ENCODE results near the gene ALOX12.
A peak's percentile ranks its signal among the peaks of the same experiment; 100 is the strongest.

ALOX12 gene

DNA sequence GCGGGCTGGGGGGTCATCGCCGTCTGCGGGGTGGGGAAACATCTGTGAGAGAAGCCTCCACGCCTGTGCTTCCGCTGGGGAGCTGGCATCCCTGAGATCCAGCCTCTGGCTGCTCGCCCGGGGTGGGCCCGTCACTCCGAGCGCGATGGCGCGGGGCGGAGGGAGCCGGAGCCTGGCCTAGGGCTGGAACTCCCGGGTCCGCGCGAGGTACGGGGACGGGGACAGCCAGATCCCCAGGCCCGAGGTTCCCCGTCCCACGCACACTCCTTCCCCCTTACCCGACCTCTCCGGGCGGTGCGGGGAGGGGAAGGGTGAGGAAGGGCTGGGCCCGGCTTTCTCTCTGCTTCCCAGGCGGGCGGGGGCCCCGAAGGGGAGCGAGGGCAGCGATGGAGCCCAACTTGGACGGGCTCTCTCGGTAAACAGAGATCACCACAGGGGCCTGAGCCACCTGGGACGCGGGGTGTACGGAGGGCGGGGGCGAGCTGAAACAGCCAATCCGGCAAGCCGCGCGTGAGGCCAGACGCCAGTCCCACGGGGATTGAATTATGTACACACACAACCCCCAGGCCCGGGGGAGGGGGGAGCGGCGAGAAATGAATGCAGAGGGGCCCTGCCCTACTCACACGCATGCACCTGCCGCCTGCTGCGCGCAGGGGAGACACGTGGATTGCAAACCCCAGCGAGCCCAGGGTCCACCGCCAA lies 47.8 kb downstream of the ALOX12 start, which contains the start of gene SLC16A11:
Gene SLC16A11, minus strand, starts transcription at position 596 of the 702 bp plus-strand sequence. Its CDS starts 579 bp downstream, at position 17.
- Histone ChIP-seq H3K14ac (ENCODE audit: low read length) (peak within 1 kb of the TSS; percentile 71), H3K4me3 (ENCODE audit: low read length in 2 of 2) (peak within 1 kb of the TSS in 1 of 2 donors; percentile 71), H3K27ac (replicated peaks; ENCODE audit: low read length) (no peak within 1 kb of the TSS), H3K27me3 (ENCODE audit: control insufficient read depth in 3 of 3, insufficient read depth in 3 of 3, low read depth in 1 of 3, low read length in 3 of 3) (peaks cover 0 to 45% (median 21%) of the 10 kb centered on the region in 3 experiments), H2BK15ac (ENCODE audit: low read length) (peak within 1 kb of the TSS; percentile 77), H3K9ac (ENCODE audit: low read depth, low read length, poor library complexity) (peak within 1 kb of the TSS; percentile 70), H3K4me1 (ENCODE audit: control insufficient read depth in 2 of 2, insufficient read depth in 1 of 2, low read depth in 1 of 2, low read length in 2 of 2) (peaks cover 13 to 24% of the 10 kb centered on the region in 2 donors), H4K8ac (ENCODE audit: low read depth, low read length) (peak within 1 kb of the TSS; percentile 86), H2BK12ac (ENCODE audit: low read length) (peak within 1 kb of the TSS; percentile 41), H3K4me2 (ENCODE audit: insufficient read depth, low read length, poor library complexity, severe bottlenecking) (peak within 1 kb of the TSS; percentile 83), H2AFZ (ENCODE audit: low read length) (peak within 1 kb of the TSS; percentile 76), H3K9me3 (replicated peaks in 1 of 2; ENCODE audit: control insufficient read depth in 2 of 2, insufficient read depth in 1 of 2, low read depth in 1 of 2, low read length in 2 of 2) (peaks cover 0 to 6% of the 10 kb centered on the region in 2 donors), H3K79me1 (ENCODE audit: low read depth, low read length) (peaks cover 3% of the 10 kb centered on the region), H3K18ac (ENCODE audit: low read length) (peak within 1 kb of the TSS; percentile 90), H2AK5ac (ENCODE audit: low read depth, low read length) (peak within 1 kb of the TSS; percentile 96), H3K4ac (ENCODE audit: low read length) (no peak within 1 kb of the TSS), H4K91ac (ENCODE audit: low read depth, low read length, poor library complexity) (no peak within 1 kb of the TSS), H2BK120ac (ENCODE audit: low read depth, low read length) (no peak within 1 kb of the TSS), H2BK5ac (ENCODE audit: low read length) (peak within 1 kb of the TSS; percentile 39), H3K36me3 (replicated peaks in 1 of 2; ENCODE audit: control insufficient read depth in 2 of 2, insufficient read depth in 2 of 2, low read length in 2 of 2) (no peaks in the 10 kb centered on the region), H3K23ac (ENCODE audit: low read depth, low read length, poor library complexity) (peak within 1 kb of the TSS; percentile 97)
- WGBS, 2 donors (ENCODE audit: extremely low coverage in 2 of 2, insufficient read length in 2 of 2, insufficient replicate concordance in 1 of 2): no CpG with 5 or more reads among the region's 58 CpGs
- DNase-seq (ENCODE audit: low spot score): no peak

DNA sequence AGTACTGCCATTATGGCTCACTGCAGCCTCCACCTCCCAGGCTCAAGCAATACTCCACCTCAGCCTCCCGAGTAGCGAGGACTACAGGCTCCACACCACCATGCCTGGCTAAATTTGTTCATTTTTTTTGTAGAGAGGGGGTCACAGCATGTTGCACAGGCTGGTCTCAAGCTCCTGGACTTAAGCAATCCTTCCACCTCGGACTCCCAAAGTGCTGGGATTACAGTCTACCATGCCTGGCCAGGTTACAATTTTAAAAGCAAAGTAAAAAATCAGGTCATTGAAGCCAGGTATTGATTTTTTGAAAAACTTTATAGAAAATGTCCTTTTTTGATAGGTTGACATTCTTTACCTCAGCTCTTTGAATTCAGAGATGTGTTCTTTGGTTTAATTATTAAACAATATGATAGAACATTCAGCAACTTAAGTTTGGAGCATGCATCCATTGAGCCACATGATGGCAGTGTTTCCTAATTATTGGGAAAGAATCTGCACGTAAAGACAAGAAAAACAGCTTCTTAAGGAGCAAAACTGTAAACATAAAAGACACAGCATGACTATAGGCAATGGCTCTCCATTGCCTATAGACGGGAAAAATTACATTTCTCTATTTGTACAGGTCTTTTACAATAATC lies 49.8 kb downstream of the ALOX12 start:
- Histone ChIP-seq H3K9me3 (replicated peaks in 1 of 2; ENCODE audit: control insufficient read depth in 2 of 2, insufficient read depth in 1 of 2, low read depth in 1 of 2, low read length in 2 of 2) (peaks cover 0 to 6% of the 10 kb centered on the region in 2 donors), H3K14ac (ENCODE audit: low read length) (no peak overlapping the region), H2AFZ (ENCODE audit: low read length) (peak overlapping the region; percentile 76), H3K9ac (ENCODE audit: low read depth, low read length, poor library complexity) (no peak overlapping the region), H3K4ac (ENCODE audit: low read length) (no peak overlapping the region), H2BK5ac (ENCODE audit: low read length) (no peak overlapping the region), H3K27me3 (ENCODE audit: control insufficient read depth in 3 of 3, insufficient read depth in 3 of 3, low read depth in 1 of 3, low read length in 3 of 3) (peaks cover 0 to 45% (median 21%) of the 10 kb centered on the region in 3 experiments), H3K23ac (ENCODE audit: low read depth, low read length, poor library complexity) (no peak overlapping the region), H3K27ac (replicated peaks; ENCODE audit: low read length) (no peak overlapping the region), H3K79me1 (ENCODE audit: low read depth, low read length) (peaks cover 2% of the 10 kb centered on the region), H3K4me1 (ENCODE audit: control insufficient read depth in 2 of 2, insufficient read depth in 1 of 2, low read depth in 1 of 2, low read length in 2 of 2) (peaks cover 13 to 24% of the 10 kb centered on the region in 2 donors), H2AK5ac (ENCODE audit: low read depth, low read length) (no peak overlapping the region), H4K8ac (ENCODE audit: low read depth, low read length) (no peak overlapping the region), H2BK15ac (ENCODE audit: low read length) (no peak overlapping the region), H3K4me3 (ENCODE audit: low read length in 2 of 2) (no peak overlapping the region), H3K4me2 (ENCODE audit: insufficient read depth, low read length, poor library complexity, severe bottlenecking) (no peak overlapping the region), H4K91ac (ENCODE audit: low read depth, low read length, poor library complexity) (no peak overlapping the region), H3K18ac (ENCODE audit: low read length) (no peak overlapping the region), H2BK120ac (ENCODE audit: low read depth, low read length) (no peak overlapping the region), H2BK12ac (ENCODE audit: low read length) (no peak overlapping the region), H3K36me3 (replicated peaks in 1 of 2; ENCODE audit: control insufficient read depth in 2 of 2, insufficient read depth in 2 of 2, low read length in 2 of 2) (no peaks in the 10 kb centered on the region)
- no CpG with 5 or more reads among the region's 5 CpGs for WGBS, 2 donors (ENCODE audit: extremely low coverage in 2 of 2, insufficient read length in 2 of 2, insufficient replicate concordance in 1 of 2)
- peak; percentile 71 for DNase-seq (ENCODE audit: low spot score)

DNA sequence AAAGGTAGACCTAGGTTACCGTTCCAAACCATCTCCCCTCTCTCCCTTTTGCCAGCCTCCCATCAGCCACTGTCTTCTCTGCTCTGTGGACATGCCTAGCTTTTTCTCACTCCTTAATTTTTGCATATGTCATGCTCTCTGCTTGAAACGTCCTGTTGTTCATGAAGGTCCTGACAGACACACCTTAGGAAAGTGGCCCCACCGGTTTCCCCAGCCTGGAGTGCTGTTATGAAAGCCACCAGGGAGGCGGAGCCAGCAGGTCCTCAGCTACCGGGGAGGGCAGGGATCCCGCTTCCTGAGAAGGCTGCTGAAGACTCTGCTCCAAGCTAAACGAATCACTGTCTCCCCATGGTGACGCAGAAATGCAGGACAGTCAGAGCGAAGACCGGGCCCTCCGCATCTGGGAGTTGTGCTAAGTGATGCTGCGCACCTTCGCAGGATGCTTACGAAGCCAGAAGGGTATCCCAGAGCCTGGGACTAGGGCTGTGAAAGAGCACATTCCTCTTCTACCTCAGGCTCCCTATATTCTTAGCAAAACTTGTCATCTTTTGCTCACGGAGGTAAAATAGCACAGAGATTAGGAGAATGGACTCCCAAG lies 50.4 kb downstream of the ALOX12 start:
- no CpG with 5 or more reads among the region's 15 CpGs for WGBS, 2 donors (ENCODE audit: extremely low coverage in 2 of 2, insufficient read length in 2 of 2, insufficient replicate concordance in 1 of 2)

More for the DNA sequence above, 50.4 kb downstream of the ALOX12 start:
- no peak overlapping the region for H2BK12ac ChIP-seq (ENCODE audit: low read length)
- H3K4me1 ChIP-seq (ENCODE audit: control insufficient read depth in 2 of 2, insufficient read depth in 1 of 2, low read depth in 1 of 2, low read length in 2 of 2): peaks cover 13 to 24% of the 10 kb centered on the region in 2 donors
- peaks cover 0 to 45% (median 21%) of the 10 kb centered on the region in 3 experiments for H3K27me3 ChIP-seq (ENCODE audit: control insufficient read depth in 3 of 3, insufficient read depth in 3 of 3, low read depth in 1 of 3, low read length in 3 of 3)
- H2AFZ ChIP-seq (ENCODE audit: low read length): peak overlapping the region; percentile 76
- H2BK120ac ChIP-seq (ENCODE audit: low read depth, low read length): no peak overlapping the region
- H3K36me3 ChIP-seq (replicated peaks in 1 of 2; ENCODE audit: control insufficient read depth in 2 of 2, insufficient read depth in 2 of 2, low read length in 2 of 2): no peaks in the 10 kb centered on the region
- DNase-seq (ENCODE audit: low spot score): no peak
- H2AK5ac ChIP-seq (ENCODE audit: low read depth, low read length): no peak overlapping the region
- no peak overlapping the region for H3K23ac ChIP-seq (ENCODE audit: low read depth, low read length, poor library complexity)
- H2BK15ac ChIP-seq (ENCODE audit: low read length): no peak overlapping the region
- peak overlapping the region; percentile 57 for H3K4me2 ChIP-seq (ENCODE audit: insufficient read depth, low read length, poor library complexity, severe bottlenecking)
- H3K4me3 ChIP-seq (ENCODE audit: low read length in 2 of 2): peak overlapping the region; percentile 28 to 47
- no peak overlapping the region for H3K14ac ChIP-seq (ENCODE audit: low read length)
- H3K9ac ChIP-seq (ENCODE audit: low read depth, low read length, poor library complexity): no peak overlapping the region
- H4K91ac ChIP-seq (ENCODE audit: low read depth, low read length, poor library complexity): no peak overlapping the region
- no peak overlapping the region for H4K8ac ChIP-seq (ENCODE audit: low read depth, low read length)
- H3K79me1 ChIP-seq (ENCODE audit: low read depth, low read length): peaks cover 2% of the 10 kb centered on the region
- no peak overlapping the region for H2BK5ac ChIP-seq (ENCODE audit: low read length)
- no peak overlapping the region for H3K18ac ChIP-seq (ENCODE audit: low read length)
- H3K27ac ChIP-seq (replicated peaks; ENCODE audit: low read length): no peak overlapping the region
- no peak overlapping the region for H3K4ac ChIP-seq (ENCODE audit: low read length)
- peaks cover 0 to 6% of the 10 kb centered on the region in 2 donors for H3K9me3 ChIP-seq (replicated peaks in 1 of 2; ENCODE audit: control insufficient read depth in 2 of 2, insufficient read depth in 1 of 2, low read depth in 1 of 2, low read length in 2 of 2)
